Measurements from ENCODE around the gene EDIL3.

GRCh38 chr5:84131372-84131771 lies 253.3 kb downstream of the EDIL3 start:
- TF ChIP-seq POLR2AphosphoS5 (IDR thresholded peaks at IDR 0.05; ENCODE audit: low read depth, low read length) (no peak), TAF1 (IDR thresholded peaks at IDR 0.05; ENCODE audit: low read depth, low read length) (no peak), POLR2A (IDR thresholded peaks at IDR 0.05; ENCODE audit: low read depth, low read length) (no peak), PAX5 (IDR thresholded peaks at IDR 0.05; ENCODE audit: insufficient read depth, low read length, severe bottlenecking) (no peak)

Data from GM12891 (cell line).